ENCODE data around the gene HEPHL1. TPM values are rescaled to one million over a fixed set of nuclear protein-coding genes. Genes with fewer than 3 reads are reported as not detected.
A peak's percentile ranks its signal among the peaks of the same experiment; 100 is the strongest.
"Not testable (repeated sequence)": the region's sequence is repeated elsewhere in the genome, so short reads cannot be mapped to it uniquely, and the experiment has no call there.

HEPHL1 gene
- total RNA-seq, 2 donors from 2014 or later = not detected

DNA sequence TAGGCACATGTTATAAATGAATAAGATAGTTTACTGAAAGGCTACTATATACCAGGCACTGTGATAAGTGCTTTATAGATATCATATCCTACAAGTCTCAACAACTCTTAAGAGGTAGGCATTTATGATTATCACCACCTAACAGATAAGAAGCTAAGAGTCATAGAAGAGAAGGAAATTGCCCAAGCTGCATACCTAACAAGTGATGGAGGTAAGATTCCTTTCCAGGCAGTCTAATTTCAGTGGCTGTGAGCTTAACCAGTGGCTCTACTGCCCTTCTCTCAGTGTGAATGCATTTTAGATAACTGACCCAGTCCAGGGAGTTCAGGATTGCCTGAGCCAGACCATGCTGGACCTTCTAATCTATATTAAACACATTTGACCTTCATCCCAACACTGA, 39.2 kb downstream of the HEPHL1 start:
- DNase-seq (no peak), ATAC-seq (peak in 1 of 2 donors; percentile 75)
- intact Hi-C loops (cut with DNase I) = no loop called here

DNA sequence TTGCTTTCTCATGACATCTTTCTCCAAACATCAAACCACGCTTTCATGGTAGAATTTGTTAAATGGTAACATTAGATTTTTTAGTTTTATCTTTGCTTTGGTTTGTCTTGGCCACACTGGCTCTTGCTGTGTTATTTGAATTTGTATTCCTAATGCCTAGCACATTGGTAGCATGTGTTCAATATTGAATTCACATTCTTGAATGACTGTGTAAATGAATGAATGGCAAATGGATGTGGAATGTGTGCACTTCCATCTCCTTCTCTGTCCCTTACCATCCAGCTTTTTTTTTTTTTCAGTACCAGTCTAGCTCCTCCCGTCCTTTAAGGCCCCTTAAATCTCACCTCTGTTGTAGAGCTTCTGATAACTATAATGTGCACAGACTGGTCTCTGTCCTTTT, 41.2 kb downstream of the HEPHL1 start:
- DNase-seq (no peak), ATAC-seq (no peak)
- intact Hi-C loops (cut with DNase I) = no loop called here

DNA sequence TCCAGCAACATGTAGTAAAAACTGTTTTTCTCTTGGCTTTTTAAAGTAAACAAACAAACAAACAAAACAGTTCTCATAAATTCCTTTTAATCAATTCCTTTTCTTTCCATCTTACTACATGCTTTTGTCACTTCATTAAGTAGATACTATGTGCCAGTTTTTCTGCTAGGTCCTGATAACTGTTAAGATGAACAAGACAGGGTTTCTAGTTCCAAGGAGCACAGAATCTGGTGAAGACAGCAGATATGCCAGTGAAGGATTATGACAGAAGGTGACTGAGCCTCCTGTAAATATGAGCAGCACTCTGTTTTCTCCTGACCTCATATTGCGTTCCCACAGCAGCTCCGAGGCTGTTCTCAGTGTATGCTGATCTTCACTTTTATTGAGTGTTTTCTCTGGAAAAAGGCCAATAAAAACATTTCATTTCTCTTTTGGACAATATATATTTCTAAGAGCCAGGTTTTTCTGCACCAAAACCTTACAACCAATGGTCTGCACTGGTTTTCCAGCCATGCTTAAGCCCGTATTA, 45.8 kb downstream of the HEPHL1 start:
- ATAC-seq = no peak
- DNase-seq = no peak
- intact Hi-C loops (cut with DNase I) = no loop called here

DNA sequence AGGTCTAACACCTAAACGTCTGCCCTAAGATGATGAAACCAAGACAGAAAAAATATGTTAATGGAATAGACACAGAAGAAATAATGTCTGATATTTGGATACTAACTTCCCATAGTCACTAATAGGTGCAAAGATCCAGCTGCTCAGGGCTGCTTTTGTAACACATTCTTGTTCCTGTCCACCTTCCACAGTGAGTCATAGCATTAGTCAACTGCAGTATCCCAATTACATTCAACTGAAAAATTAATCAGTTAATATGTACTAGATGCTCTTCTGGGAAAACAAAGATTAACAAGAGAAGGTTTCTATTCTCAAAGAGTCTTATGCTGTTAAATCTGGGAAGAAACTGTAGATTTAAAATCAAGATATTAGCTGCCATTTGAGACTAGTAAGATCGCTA, 47.6 kb downstream of the HEPHL1 start:
- intact Hi-C loops (cut with DNase I) = no loop called here
- no peak for DNase-seq
- ATAC-seq = no peak

DNA sequence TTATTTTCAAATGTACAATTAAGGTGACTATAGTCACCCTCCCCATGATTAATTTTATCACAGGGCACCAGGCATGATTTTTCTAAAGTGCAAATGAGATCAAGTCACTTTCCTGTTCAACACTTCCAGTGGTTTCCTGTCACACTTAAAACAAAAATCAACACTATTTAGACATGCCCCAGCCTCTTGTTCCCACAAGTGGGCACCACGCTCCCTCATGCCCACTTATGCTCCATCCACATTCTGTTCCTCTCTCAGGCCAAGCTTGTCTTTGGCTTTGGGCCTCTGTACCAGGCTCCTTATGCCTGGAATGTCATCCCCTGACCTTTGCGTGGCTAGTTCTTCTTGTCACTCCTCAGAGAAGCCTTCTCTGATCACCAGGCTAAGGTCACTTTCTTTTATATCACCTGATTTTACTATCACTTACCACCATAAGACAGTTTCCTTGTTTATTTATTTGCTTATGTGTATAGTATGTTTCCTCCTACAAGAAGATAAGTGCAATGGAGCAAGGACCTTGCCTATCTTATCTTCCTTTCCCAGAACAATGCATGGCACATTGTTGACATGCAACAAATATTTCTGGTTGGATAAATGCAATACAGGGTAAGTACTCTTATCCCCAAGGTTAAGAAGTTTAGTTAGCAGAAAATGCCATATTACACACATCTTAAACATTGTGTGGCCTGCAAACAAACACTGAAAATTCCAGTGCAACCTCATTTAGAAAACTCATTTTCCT, 56.6 kb downstream of the HEPHL1 start:
- ATAC-seq (peak in 1 of 2 donors; percentile 41), DNase-seq (no peak)
- intact Hi-C loops (cut with DNase I) = no loop called here

DNA sequence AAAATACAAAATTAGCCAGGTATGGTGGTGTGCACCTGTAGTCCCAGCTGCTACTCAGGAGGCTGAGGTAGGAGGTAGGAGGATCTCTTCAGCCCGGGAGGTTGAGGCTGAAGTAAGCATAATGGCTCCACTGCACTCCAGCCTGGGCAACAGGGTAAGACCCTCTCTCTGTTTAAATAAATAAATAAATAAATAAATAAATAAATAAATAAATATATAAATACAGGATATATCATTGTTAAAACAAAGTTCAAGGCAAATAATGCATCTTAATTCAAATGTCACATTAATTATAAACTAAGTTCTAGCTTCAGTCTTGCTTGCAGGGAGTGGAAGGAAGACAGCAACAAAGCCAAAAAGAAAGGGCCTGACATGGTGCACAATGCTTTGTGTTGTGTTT, 63.0 kb downstream of the HEPHL1 start:
- DNase-seq (no peak), ATAC-seq (no peak)
- intact Hi-C loops (cut with DNase I) = no loop called here

DNA sequence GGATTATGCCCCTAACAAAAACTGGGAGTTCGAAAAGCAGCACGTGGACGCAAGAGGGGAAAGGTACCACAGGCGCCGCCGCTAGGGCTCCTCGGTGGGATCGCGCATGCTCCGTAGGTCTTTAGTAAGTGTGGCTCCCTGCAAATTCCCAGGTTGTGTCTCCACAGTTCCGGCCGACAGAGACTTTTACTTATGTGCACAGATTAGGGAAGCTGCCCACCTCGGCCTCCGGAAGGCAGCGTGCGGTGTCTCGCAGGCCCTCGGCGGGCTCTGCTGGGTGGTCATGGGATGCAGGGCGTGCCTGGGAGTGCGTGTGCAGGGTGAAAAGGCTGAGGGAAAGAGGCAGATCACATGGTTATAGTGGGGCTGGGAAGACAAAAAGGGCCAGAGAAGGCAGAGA, 67.8 kb downstream of the HEPHL1 start:
- intact Hi-C loops (cut with DNase I) = no loop called here
- no peak for ATAC-seq
- no peak for DNase-seq

DNA sequence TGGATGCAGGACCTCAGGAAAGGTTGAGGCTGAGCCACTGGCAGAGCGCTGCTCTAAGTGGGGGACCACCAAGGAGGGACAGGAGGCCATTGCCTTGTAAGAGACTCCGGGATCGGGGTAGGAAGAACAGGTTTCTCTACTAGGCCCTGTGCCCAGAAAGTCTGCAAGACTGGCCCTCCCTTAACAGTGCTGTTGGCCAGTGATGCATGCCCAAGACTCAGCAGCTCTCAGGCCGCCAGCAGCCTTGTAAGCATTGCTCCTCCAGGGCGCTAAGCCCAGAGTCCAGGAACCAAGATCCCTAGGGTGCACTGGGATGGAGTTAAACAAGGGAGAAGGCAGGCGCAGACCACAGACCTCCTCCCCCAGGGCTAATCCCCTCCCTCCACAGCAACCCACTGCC, 68.2 kb downstream of the HEPHL1 start:
- ATAC-seq (peak in 1 of 2 donors; percentile 41), DNase-seq (no peak)
- intact Hi-C loops (cut with DNase I) = no loop called here

DNA sequence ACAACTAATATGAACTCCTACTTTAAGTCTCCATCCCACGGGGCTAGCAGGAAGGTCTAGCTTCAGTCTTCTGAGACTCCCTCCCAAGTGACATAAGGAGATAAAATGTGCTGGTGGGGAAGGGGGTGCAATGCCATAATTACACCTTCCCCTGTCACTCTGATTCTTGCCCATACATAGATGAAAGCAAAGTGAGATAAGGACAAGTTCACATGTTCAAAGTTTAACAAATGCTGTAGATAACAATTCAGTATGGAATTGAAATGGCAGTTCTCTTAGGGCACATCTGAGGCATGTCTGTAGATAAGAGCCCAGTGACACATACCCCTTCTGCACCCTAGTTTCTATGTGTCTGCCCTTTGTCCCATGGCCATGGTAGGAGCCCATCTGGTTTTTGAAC, 69.2 kb downstream of the HEPHL1 start:
- intact Hi-C loops (cut with DNase I) = no loop called here
- no peak for DNase-seq
- no peak for ATAC-seq

DNA sequence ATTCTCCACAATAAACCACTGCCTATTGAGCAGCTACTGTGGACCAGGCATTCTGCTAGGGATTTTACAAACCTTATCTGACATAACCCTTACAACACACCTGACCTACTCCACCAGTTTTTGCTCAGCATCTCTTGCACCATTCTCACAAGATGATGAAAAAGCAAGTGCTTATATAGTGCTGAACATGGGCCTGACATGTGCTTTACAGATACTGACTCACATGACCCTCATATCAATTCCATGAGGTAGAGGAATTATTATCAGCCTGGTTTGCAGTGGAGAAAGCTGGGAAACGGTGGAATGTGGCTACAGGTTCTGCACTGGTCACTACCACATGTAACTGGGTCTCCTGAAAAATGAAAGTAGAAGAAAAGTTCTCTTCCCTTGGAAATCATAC, 69.9 kb downstream of the HEPHL1 start:
- intact Hi-C loops (cut with DNase I) = no loop called here
- DNase-seq (no peak), ATAC-seq (no peak)

DNA sequence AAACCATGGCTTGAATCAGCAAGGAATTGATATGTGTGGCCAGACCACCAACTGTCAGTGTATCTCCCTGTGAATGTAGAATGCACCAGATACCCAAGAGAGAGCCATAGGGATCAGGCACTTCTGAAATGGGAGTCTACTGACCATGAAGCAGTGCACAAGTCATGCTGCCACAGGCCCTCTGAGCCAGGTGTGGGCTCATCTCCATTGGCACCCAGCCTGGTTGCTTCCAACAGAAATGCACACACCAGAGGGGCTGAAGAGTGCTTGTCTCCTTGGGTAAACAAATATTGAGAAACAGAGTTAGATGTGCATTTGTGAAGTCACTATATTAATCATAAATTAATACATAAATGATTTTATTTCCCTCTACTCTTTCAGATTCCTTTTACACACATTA, 79.1 kb downstream of the HEPHL1 start:
- intact Hi-C loops (cut with DNase I) = no loop called here
- DNase-seq (no peak), ATAC-seq (no peak)

DNA sequence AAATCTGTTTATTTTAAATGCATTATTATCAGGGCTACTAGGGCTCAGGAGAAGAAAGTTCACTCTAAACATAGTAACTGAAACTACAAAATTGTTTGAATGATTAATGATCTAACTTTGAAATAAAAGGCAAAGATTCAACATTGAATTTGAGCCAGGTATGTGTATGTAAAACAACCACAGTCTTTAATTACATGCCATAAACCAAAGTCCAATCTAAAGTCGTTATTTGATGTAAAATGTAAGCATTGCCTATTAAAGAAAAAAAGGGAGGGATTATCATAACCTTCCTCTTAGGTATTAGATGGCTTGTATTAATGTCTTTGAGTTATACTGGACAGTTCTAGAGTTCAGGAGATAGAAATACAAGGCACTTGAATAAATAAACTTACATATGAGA, 82.3 kb downstream of the HEPHL1 start:
- DNase-seq (no peak), ATAC-seq (no peak)
- intact Hi-C loops (cut with DNase I) = no loop called here

DNA sequence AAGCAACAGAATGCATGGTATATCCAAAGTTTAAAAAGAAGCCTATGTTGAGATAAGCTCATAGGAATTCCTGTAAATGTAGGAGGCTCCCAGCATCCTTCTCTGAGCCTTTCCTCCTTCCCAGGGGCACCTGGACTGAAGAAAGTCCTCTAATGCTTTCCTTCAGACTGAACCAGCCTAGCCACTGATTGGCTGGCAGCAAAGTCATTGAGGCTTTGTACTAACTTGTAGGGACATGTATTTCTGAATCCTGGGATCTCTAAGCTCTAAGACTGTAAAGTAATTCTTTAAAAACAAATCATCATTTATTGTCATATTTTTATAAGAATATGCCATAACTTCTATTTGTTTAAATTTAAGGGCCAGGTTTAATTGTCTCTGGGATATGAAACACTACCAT, 83.6 kb downstream of the HEPHL1 start:
- no peak for DNase-seq
- intact Hi-C loops (cut with DNase I) = no loop called here
- ATAC-seq = no peak

DNA sequence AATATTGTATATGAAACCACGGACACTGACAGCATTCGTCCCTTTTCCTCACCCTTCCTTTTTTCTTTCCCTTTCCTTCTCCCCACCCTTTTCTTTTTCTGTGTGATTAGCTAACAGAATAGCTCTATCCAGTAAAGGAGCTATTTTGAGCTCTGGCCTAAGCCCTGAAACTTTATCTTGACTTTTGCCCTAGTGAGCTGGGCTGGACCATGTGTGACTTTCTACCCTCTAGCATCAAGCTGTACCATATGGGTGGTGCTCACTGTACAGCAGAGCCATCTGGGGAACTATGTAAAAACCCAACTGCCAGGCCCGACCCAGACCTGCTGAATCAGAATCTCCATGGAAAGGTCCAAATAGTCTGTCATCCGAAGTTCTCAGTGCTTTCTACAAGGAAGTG, 85.6 kb downstream of the HEPHL1 start:
- intact Hi-C loops (cut with DNase I) = no loop called here
- DNase-seq (no peak), ATAC-seq (peak in 1 of 2 donors; percentile 90)

DNA sequence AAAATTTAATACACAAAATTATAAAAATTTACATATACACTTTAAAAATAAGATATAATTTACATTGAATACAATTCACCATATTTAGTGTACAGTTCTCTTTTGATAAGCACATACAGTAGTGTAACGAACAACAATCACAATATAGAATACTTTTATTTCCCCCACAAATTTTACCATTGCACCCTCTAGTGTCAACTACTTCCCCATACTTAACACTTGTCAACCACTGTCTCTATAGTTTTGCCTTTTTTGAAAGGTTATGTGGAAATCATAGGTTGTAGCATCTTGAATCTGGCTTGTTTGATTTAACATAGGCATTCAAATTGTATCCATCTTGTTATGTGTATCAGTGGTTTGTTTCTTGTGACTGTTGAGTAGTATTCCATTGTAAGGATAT, 86.2 kb downstream of the HEPHL1 start:
- intact Hi-C loops (cut with DNase I) = no loop called here
- ATAC-seq (no peak), DNase-seq (no peak)

DNA sequence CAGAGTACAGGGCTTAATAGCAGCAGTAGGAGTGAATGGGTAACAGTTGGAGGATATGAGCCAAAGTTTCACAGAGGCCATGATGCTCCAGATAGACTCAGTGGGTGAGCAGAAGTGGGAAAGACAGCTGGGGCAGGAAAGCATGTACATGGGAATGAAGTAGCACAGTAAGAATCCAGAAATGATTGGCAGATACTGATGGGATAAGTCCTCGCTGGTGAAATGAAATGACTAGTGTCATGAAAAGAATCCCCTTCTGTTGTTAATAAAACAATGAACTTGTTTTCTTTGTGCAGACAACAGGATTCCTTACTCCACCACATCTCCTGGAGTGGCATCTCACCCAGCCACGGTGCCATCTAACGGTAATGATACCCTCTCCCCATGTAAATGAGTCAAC, 90.1 kb downstream of the HEPHL1 start:
- intact Hi-C loops (cut with DNase I) = no loop called here
- ATAC-seq (peak in 1 of 2 donors; percentile 28), DNase-seq (no peak)

DNA sequence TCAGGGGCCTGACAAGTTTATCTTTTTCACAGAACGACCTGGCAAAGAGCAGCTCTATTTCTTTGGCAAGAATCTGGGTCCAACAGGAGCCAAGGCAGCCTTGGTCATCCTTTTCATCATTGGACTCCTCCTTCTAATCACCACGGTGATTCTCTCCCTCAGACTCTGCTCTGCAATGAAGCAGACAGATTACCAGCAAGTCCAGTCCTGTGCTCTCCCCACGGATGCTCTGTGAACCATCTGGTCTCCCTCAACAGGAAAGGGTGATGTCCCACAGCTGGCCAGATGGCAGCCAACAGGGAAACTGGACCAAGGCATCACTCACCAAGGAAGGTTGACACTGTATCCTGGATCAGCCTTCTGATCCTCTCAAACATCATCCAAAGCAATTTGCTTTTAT, 90.5 kb downstream of the HEPHL1 start:
- intact Hi-C loops (cut with DNase I) = no loop called here
- ATAC-seq (peak; percentile 53 to 94), DNase-seq (no peak)

DNA sequence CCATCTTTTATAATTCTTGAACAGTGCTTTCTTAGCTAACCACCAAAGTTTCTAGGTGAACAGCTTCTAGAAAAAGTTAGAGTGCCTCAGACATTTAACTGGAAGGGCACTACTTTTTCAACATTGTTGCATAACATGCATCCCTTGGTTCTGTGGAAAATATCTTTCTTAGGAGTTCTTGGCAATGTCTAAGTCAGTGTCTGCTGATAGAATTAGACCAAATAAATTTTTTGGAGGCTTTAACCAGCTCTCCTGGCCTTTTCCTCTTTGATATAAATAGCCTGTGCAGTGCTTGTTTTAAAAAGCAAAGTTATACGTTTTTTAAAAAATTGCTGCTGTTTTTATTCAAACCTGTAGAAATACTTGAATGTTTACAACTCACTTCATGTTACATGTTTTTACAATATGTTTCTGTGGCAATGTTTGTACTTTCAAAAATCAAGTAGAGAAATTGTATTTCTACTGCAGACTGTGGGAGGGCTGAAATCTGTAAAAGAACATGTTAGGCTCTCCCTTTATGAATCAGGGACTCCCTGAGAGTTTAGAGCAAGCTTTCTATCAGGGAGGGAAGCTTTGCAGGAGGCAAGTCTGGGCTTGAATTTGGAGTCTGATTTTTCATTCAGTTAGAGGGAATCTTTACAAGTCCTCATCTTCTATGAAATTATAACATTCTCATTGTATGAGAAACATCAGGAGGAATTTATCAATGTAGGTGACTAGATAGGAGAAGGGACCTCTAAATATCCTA, 91.2 kb downstream of the HEPHL1 start:
- intact Hi-C loops (cut with DNase I) = no loop called here
- DNase-seq (no peak), ATAC-seq (peak; percentile 65 to 66)

DNA sequence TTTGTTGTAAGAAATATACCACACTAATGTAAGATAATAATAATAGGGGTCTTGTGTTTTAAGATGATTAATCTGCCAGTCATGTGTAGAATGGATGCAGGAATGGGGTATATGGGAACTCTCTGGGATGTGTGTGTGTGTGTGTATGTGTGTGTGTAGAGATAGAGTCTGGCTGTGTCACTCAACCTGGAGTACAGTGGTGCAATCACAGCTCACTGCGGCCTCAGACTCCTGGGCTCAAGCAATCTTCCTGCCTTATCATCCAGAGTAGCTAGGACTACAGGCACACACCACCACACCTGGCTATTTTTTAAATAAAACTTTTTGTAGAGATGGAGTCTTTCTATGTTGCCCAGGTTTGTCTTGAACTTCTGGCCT, 96.0 kb downstream of the HEPHL1 start:
- ATAC-seq (no peak), DNase-seq (no peak)
- intact Hi-C loops (cut with DNase I) = no loop called here

DNA sequence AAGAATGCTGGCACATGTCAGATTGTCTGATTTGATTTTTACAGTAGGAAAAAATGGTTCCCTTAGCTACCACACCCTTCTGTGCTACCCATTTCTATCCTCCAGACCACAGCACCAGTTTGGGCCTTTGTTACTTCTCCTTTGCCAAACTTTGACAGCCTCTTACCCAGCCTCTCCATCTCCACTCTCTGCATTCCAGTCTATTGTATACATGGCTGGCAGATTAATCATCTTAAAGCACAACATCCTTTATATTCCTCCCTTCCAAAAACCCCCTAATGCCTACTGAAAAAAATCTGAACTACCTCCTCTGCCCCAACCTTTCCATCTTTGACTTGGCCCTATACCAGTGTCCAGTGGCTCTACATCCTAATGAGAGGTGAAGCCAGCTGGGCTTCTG, 96.7 kb downstream of the HEPHL1 start:
- DNase-seq (no peak), ATAC-seq (no peak)
- intact Hi-C loops (cut with DNase I) = no loop called here

DNA sequence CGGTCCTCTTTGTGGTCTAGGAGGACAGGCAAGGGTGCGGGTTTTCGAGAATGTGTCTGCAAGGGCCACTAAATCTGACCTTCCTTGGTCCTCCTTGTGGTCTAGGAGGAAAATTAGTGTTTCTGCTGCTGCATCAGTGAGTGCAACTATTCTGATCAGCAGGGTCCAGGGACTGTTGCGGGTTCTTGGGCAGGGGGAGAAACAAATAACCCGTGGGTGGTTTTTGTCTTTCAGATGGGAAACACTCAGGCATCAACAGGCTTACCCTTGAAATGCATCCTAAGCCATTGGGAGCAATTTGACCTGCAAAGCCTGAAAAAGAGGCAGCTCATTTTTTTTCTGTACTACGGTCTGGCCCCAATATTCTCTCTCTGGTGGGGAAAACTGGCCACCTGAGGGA, 98.5 kb downstream of the HEPHL1 start:
- intact Hi-C loops (cut with DNase I); DNase-seq; ATAC-seq: not testable (repeated sequence)

Measured in left cardiac atrium (tissue), 4 donors.